ENCODE measurements around the gene POU2AF2. TPM values are rescaled to one million over a fixed set of nuclear protein-coding genes. Genes with fewer than 3 reads are reported as not detected.

Gene POU2AF2
- total and polyA plus RNA-seq, 4 donors: not detected

DNA sequence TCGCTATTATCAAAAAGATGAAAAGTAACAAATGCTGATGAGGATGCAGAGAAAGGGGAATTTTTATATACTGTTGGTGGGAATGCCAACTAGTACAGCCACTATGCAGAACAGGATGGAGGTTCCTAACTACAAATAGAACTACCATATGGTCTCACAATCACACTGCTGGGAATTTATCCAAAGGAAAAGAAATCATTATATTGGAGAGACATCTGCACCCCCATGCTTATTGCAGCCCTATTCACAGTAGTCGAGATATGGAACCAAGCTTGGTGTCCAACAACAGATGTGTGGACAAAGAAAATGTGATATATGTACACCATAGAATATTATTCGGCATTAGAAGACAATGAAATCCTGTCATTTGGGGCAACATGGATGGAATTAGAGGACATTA is 19.6 kb upstream of the POU2AF2 start:
- TF ChIP-seq HNF4A (conservative IDR thresholded peaks at IDR 0.05) (no peak), TAF1 (conservative IDR thresholded peaks at IDR 0.05) (no peak), HNF4G (IDR thresholded peaks at IDR 0.05) (no peak), RXRA (IDR thresholded peaks at IDR 0.05) (no peak), FOXA1 (IDR thresholded peaks at IDR 0.05) (no peak), NR2F2 (IDR thresholded peaks at IDR 0.05) (no peak), EGR1 (IDR thresholded peaks at IDR 0.05; ENCODE audit: low read depth in 2 of 2) (no peak), FOXA2 (IDR thresholded peaks at IDR 0.05) (no peak)
- TF ChIP-seq, protein P1, sequence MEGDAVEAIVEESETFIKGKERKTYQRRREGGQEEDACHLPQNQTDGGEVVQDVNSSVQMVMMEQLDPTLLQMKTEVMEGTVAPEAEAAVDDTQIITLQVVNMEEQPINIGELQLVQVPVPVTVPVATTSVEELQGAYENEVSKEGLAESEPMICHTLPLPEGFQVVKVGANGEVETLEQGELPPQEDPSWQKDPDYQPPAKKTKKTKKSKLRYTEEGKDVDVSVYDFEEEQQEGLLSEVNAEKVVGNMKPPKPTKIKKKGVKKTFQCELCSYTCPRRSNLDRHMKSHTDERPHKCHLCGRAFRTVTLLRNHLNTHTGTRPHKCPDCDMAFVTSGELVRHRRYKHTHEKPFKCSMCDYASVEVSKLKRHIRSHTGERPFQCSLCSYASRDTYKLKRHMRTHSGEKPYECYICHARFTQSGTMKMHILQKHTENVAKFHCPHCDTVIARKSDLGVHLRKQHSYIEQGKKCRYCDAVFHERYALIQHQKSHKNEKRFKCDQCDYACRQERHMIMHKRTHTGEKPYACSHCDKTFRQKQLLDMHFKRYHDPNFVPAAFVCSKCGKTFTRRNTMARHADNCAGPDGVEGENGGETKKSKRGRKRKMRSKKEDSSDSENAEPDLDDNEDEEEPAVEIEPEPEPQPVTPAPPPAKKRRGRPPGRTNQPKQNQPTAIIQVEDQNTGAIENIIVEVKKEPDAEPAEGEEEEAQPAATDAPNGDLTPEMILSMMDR (IDR thresholded peaks at IDR 0.05; ENCODE audit: low read depth, low read length, missing input control): no peak
- 78% methylated on average over 3 of the region's 3 CpGs for WGBS
- DNase-seq (ENCODE audit: low spot score): no peak

DNA sequence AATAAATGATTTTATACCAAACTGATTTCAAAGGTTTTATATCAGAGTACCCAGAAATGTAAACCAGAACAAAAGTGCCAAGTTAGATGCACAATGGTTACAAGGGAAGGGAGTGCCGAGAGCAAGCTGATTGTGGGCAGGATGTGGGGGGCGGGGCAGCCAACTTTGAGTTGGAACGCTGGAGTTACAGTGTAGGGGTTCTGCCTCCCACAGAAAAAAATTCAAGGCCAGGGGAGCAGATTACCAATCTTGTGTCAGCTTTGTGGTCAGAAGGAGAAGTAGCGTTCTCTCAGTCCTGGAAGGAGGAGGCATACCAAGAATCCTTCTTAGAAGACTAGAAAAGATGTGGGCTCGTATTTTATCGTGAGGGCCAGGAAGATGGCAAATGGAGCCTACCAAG is 15.9 kb upstream of the POU2AF2 start:
- H3K27ac ChIP-seq (ENCODE audit: low read depth in 1 of 2, low read length in 2 of 2): no peak overlapping the region
- TF ChIP-seq TAF1 (conservative IDR thresholded peaks at IDR 0.05) (no peak), RXRA (IDR thresholded peaks at IDR 0.05) (no peak), HNF4A (conservative IDR thresholded peaks at IDR 0.05) (no peak), RAD21 (IDR thresholded peaks at IDR 0.05) (no peak), JUND (IDR thresholded peaks at IDR 0.05) (no peak), NR2F2 (IDR thresholded peaks at IDR 0.05) (no peak), FOXA2 (IDR thresholded peaks at IDR 0.05) (no peak), HNF4G (IDR thresholded peaks at IDR 0.05) (no peak), EGR1 (IDR thresholded peaks at IDR 0.05; ENCODE audit: low read depth in 2 of 2) (no peak), SP1 (IDR thresholded peaks at IDR 0.05) (no peak), GABPA (IDR thresholded peaks at IDR 0.05 in 1 of 2, conservative IDR thresholded peaks at IDR 0.05 in 1 of 2) (no peak), FOXA1 (IDR thresholded peaks at IDR 0.05) (no peak), YY1 (IDR thresholded peaks at IDR 0.05) (no peak)
- TF ChIP-seq, protein P2, sequence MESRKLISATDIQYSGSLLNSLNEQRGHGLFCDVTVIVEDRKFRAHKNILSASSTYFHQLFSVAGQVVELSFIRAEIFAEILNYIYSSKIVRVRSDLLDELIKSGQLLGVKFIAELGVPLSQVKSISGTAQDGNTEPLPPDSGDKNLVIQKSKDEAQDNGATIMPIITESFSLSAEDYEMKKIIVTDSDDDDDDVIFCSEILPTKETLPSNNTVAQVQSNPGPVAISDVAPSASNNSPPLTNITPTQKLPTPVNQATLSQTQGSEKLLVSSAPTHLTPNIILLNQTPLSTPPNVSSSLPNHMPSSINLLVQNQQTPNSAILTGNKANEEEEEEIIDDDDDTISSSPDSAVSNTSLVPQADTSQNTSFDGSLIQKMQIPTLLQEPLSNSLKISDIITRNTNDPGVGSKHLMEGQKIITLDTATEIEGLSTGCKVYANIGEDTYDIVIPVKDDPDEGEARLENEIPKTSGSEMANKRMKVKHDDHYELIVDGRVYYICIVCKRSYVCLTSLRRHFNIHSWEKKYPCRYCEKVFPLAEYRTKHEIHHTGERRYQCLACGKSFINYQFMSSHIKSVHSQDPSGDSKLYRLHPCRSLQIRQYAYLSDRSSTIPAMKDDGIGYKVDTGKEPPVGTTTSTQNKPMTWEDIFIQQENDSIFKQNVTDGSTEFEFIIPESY (IDR thresholded peaks at IDR 0.05): no peak
- TF ChIP-seq, protein P3, sequence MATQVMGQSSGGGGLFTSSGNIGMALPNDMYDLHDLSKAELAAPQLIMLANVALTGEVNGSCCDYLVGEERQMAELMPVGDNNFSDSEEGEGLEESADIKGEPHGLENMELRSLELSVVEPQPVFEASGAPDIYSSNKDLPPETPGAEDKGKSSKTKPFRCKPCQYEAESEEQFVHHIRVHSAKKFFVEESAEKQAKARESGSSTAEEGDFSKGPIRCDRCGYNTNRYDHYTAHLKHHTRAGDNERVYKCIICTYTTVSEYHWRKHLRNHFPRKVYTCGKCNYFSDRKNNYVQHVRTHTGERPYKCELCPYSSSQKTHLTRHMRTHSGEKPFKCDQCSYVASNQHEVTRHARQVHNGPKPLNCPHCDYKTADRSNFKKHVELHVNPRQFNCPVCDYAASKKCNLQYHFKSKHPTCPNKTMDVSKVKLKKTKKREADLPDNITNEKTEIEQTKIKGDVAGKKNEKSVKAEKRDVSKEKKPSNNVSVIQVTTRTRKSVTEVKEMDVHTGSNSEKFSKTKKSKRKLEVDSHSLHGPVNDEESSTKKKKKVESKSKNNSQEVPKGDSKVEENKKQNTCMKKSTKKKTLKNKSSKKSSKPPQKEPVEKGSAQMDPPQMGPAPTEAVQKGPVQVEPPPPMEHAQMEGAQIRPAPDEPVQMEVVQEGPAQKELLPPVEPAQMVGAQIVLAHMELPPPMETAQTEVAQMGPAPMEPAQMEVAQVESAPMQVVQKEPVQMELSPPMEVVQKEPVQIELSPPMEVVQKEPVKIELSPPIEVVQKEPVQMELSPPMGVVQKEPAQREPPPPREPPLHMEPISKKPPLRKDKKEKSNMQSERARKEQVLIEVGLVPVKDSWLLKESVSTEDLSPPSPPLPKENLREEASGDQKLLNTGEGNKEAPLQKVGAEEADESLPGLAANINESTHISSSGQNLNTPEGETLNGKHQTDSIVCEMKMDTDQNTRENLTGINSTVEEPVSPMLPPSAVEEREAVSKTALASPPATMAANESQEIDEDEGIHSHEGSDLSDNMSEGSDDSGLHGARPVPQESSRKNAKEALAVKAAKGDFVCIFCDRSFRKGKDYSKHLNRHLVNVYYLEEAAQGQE (IDR thresholded peaks at IDR 0.05): no peak
- TF ChIP-seq, protein P4, sequence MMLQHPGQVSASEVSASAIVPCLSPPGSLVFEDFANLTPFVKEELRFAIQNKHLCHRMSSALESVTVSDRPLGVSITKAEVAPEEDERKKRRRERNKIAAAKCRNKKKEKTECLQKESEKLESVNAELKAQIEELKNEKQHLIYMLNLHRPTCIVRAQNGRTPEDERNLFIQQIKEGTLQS (IDR thresholded peaks at IDR 0.05): no peak
- peaks cover 0 to 4% (median 1%) of the 10 kb centered on the region in 4 donors for H3K4me1 ChIP-seq (ENCODE audit: control insufficient read depth in 4 of 4, insufficient read depth in 4 of 4, low read length in 3 of 4)
- H3K27me3 ChIP-seq (ENCODE audit: control insufficient read depth in 4 of 4, insufficient read depth in 4 of 4, low read length in 3 of 4): no peaks in the 10 kb centered on the region
- no peaks in the 10 kb centered on the region for H3K9me3 ChIP-seq (ENCODE audit: control insufficient read depth in 4 of 4, low read length in 3 of 4)
- H3K36me3 ChIP-seq (ENCODE audit: control insufficient read depth in 4 of 4, insufficient read depth in 3 of 4, low read depth in 1 of 4, low read length in 3 of 4): no peaks in the 10 kb centered on the region
- H3K9ac ChIP-seq (ENCODE audit: low read depth in 1 of 2, low read length in 2 of 2): no peak overlapping the region
- H3K4me3 ChIP-seq (ENCODE audit: low read depth in 1 of 3, low read length in 3 of 3): no peak overlapping the region
- 69% methylated on average over 6 of the region's 6 CpGs for WGBS
- no peak for DNase-seq (ENCODE audit: low spot score)

More for the DNA sequence above, 19.6 kb upstream of the POU2AF2 start:
- Histone ChIP-seq H3K9me3 (ENCODE audit: control insufficient read depth in 4 of 4, low read length in 3 of 4) (no peaks in the 10 kb centered on the region), H3K4me1 (ENCODE audit: control insufficient read depth in 4 of 4, insufficient read depth in 4 of 4, low read length in 3 of 4) (peaks cover 0 to 4% (median 0%) of the 10 kb centered on the region in 4 donors), H3K27me3 (ENCODE audit: control insufficient read depth in 4 of 4, insufficient read depth in 4 of 4, low read length in 3 of 4) (no peaks in the 10 kb centered on the region), H3K4me3 (ENCODE audit: low read depth in 1 of 3, low read length in 3 of 3) (no peak overlapping the region), H3K27ac (ENCODE audit: low read depth in 1 of 2, low read length in 2 of 2) (no peak overlapping the region), H3K36me3 (ENCODE audit: control insufficient read depth in 4 of 4, insufficient read depth in 3 of 4, low read depth in 1 of 4, low read length in 3 of 4) (no peaks in the 10 kb centered on the region), H3K9ac (ENCODE audit: low read depth in 1 of 2, low read length in 2 of 2) (no peak overlapping the region)
